Osteocyte (in vitro differentiated cells): ENCODE results near the gene GLE1. TPM values are rescaled to one million over a fixed set of nuclear protein-coding genes. Genes with fewer than 3 reads are reported as not detected.

Experiments
- DNase-seq: peaks from one replicate; pipeline ENCODE4 v3.0.0; 2021; ENCODE audit warnings: mixed read lengths; ENCODE audit not compliant: unreplicated experiment; ENCODE audit errors: extremely low spot score
- H3K27ac Mint-ChIP-seq: one replicate; pipeline ENCODE4 v1.8.0; 2021; ENCODE audit warnings: mild to moderate bottlenecking, mixed read lengths; ENCODE audit not compliant: unreplicated experiment
- H3K27me3 Mint-ChIP-seq: one replicate; pipeline ENCODE4 v1.8.0; 2021; ENCODE audit warnings: mixed read lengths; ENCODE audit not compliant: unreplicated experiment
- H3K36me3 Mint-ChIP-seq: one replicate; pipeline ENCODE4 v1.8.0; 2021; ENCODE audit warnings: mixed read lengths; ENCODE audit not compliant: unreplicated experiment
- H3K4me1 Mint-ChIP-seq: one replicate; pipeline ENCODE4 v1.8.0; 2021; ENCODE audit warnings: mixed read lengths; ENCODE audit not compliant: unreplicated experiment
- H3K4me3 Mint-ChIP-seq: one replicate; pipeline ENCODE4 v1.8.0; 2021; ENCODE audit warnings: mild to moderate bottlenecking, moderate library complexity, mixed read lengths; ENCODE audit not compliant: unreplicated experiment
- H3K9me3 Mint-ChIP-seq: one replicate; pipeline ENCODE4 v1.8.0; 2021; ENCODE audit warnings: mixed read lengths; ENCODE audit not compliant: unreplicated experiment
- CTCF ChIP-seq: fragments of 200-600 bp; sonication (generic); IDR thresholded peaks from 2 replicates; pipeline ENCODE4 v1.5.0; 2021; ENCODE audit warnings: antibody characterized with exemption, mild to moderate bottlenecking, moderate library complexity
- total RNA-seq: library from RNA; stranded (reverse); gene quantifications from 2 replicates; pipeline ENCODE4 v1.2.1, GENCODE V29; 2021

The GLE1 gene
- total RNA-seq, 1 donor from 2014 or later = 17.2 TPM

GRCh38 chr9:128551657-128552152 is 47.2 kb downstream of the GLE1 start:
- DNase-seq = no peak
- peak overlapping the region; percentile 95 for H3K4me3 Mint-ChIP-seq
- peak overlapping the region; percentile 97 for H3K27ac Mint-ChIP-seq
- H3K27me3 Mint-ChIP-seq = no peaks in the 10 kb centered on the region
- peaks cover 31% of the 10 kb centered on the region for H3K4me1 Mint-ChIP-seq
- no peak for TF ChIP-seq CTCF
- H3K9me3 Mint-ChIP-seq = no peaks in the 10 kb centered on the region
- H3K36me3 Mint-ChIP-seq = no peaks in the 10 kb centered on the region

GRCh38 chr9:128552153-128552743 is 47.7 kb downstream of the GLE1 start, which contains the start of gene SPTAN1:
Gene SPTAN1, plus strand, starts transcription at chr9:128552587. Its CDS starts 14,154 bp downstream, at chr9:128566741.
- Mint-ChIP-seq H3K4me1 (peaks cover 36% of the 10 kb centered on the region), H3K9me3 (no peaks in the 10 kb centered on the region), H3K27ac (peak within 1 kb of the TSS; percentile 97), H3K36me3 (no peaks in the 10 kb centered on the region), H3K27me3 (no peaks in the 10 kb centered on the region), H3K4me3 (peak within 1 kb of the TSS; percentile 95)
- no peak for TF ChIP-seq CTCF
- peak; percentile 96 for DNase-seq

DNA sequence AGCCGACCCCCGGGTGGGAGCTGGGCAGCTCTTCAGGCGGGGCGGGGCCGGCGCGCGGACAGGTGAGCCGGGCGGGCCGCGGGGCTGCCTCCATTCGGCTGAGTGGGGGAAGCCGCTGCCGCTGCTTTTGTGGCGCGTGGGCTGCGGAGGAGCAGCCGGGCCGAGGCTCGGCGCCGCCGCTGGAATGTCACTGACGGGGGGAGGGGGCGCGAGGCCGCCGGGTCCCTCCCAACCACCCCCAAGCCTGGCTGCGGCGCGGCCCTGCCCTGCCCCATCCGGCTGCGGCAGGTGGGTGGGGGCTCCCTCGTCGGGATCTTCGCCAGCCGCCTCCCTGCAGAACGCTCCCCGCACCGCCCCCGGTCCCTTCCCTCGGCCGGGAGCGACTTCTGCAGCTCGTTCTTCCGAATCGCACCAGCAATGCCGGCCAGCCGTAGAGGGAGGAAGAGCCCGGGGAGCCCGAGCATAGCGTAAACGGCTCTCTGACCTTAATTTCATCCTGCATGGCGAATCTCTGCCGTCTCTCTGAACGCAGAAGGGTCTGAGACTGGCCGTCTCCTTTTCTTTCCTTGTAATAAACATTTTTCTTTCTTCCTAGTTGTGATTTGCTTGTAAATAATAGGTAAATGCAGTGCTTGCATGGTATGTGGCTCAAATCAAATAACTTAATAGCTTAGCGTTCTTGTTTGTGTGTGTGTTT is 48.4 kb downstream of the GLE1 start:
- H3K27ac Mint-ChIP-seq = no peak overlapping the region
- H3K27me3 Mint-ChIP-seq = no peaks in the 10 kb centered on the region

GRCh38 chr9:128553728-128554127 is 49.2 kb downstream of the GLE1 start:
- TF ChIP-seq CTCF = no peak
- Mint-ChIP-seq H3K4me3 (no peak overlapping the region), H3K27me3 (no peaks in the 10 kb centered on the region)

More for the DNA sequence above, 48.4 kb downstream of the GLE1 start:
- DNase-seq = peak; percentile 86
- peaks cover 41% of the 10 kb centered on the region for H3K4me1 Mint-ChIP-seq
- no peaks in the 10 kb centered on the region for H3K9me3 Mint-ChIP-seq
- peaks cover 1% of the 10 kb centered on the region for H3K36me3 Mint-ChIP-seq
- no peak overlapping the region for H3K4me3 Mint-ChIP-seq
- TF ChIP-seq CTCF = no peak

GRCh38 chr9:128554155-128554862 is 49.8 kb downstream of the GLE1 start:
- Mint-ChIP-seq H3K4me3 (no peak overlapping the region), H3K27ac (no peak overlapping the region), H3K9me3 (no peaks in the 10 kb centered on the region), H3K36me3 (peaks cover 1% of the 10 kb centered on the region), H3K4me1 (peaks cover 53% of the 10 kb centered on the region), H3K27me3 (no peaks in the 10 kb centered on the region)
- no peak for TF ChIP-seq CTCF
- no peak for DNase-seq

More at GRCh38 chr9:128553728-128554127, 49.2 kb downstream of the GLE1 start:
- no peak for DNase-seq
- Mint-ChIP-seq H3K27ac (no peak overlapping the region), H3K4me1 (peaks cover 49% of the 10 kb centered on the region), H3K9me3 (no peaks in the 10 kb centered on the region), H3K36me3 (peaks cover 1% of the 10 kb centered on the region)
